Colonic mucosa (tissue), 4 donors: ENCODE results near the gene HECW1. TPM values are rescaled to one million over a fixed set of nuclear protein-coding genes. Genes with fewer than 3 reads are reported as not detected.

Source experiments
- DNase-seq: peaks from one replicate; pipeline ENCODE4 v3.0.0-alpha.2; 2020
- H3K27ac ChIP-seq: fragments of 200-600 bp; one replicate; pipeline ENCODE4 v1.8.0; 2021
- H3K27me3 ChIP-seq: fragments of 200-600 bp; one replicate; pipeline ENCODE4 v1.8.0; 2021
- H3K36me3 ChIP-seq: fragments of 200-600 bp; one replicate; pipeline ENCODE4 v1.8.0; 2021
- H3K4me1 ChIP-seq: fragments of 200-600 bp; one replicate; pipeline ENCODE4 v1.8.0; 2021; ENCODE audit warnings: mild to moderate bottlenecking
- H3K4me3 ChIP-seq: fragments of 200-600 bp; one replicate; pipeline ENCODE4 v1.8.0; 2021
- H3K9ac ChIP-seq, 2 donors: one replicate each; pipeline ENCODE4 v1.7.0; 2013; ENCODE audit warnings: control low read depth in 2 of 2, low read depth in 2 of 2, low read length in 2 of 2
- H3K9me3 ChIP-seq: fragments of 200-600 bp; one replicate; pipeline ENCODE4 v1.8.0; 2021
- CTCF ChIP-seq: fragments of 200-600 bp; IDR thresholded peaks from one replicate; pipeline ENCODE4 v1.8.0; 2022; ENCODE audit warnings: antibody characterized with exemption, mild to moderate bottlenecking
- intact Hi-C: fragments of 100-400 bp; cut with DNase I; formaldehyde crosslinking; loops from one replicate; pipeline ENCODE4 v1.14.1; 2022
- total RNA-seq, 2 donors: library from RNA; stranded (reverse); fragmentation: NEBNext Ultra II Directional in 1 of 2; extraction: Animal tissue kit (Norgen Biotek cat#: 25700) in 1 of 2; gene quantifications; one replicate each; pipeline ENCODE4 v1.2.1, GENCODE V29; 2021
- donor health status: healthy.
- donor health status: DM: no; HTN: no; CAD: no.
- donor health status: DM: no; HTN: no; CAD: no.

HECW1 gene
- total RNA-seq, 2 donors from 2014 or later, result 0.35 to 0.40 TPM

GRCh38 chr7:43486634-43487033 is 374.2 kb downstream of the HECW1 start:
- intact Hi-C loops, result no loop called here
- DNase-seq, result no peak
- Histone ChIP-seq H3K9ac (no peak overlapping the region), H3K36me3 (no peaks in the 10 kb centered on the region), H3K4me1 (no peaks in the 10 kb centered on the region), H3K27ac (no peak overlapping the region), H3K9me3 (no peaks in the 10 kb centered on the region), H3K4me3 (no peak overlapping the region), H3K27me3 (no peaks in the 10 kb centered on the region)
- no peak for TF ChIP-seq CTCF

- intact Hi-C loops, result no loop called here
- H3K9me3 ChIP-seq, result no peaks in the 10 kb centered on the region
- H3K27me3 ChIP-seq, result no peaks in the 10 kb centered on the region
- no peaks in the 10 kb centered on the region for H3K36me3 ChIP-seq
- DNase-seq, result no peak
- no peak overlapping the region for H3K9ac ChIP-seq
- no peak overlapping the region for H3K27ac ChIP-seq
- no peak overlapping the region for H3K4me3 ChIP-seq
- H3K4me1 ChIP-seq, result no peaks in the 10 kb centered on the region
- no peak for TF ChIP-seq CTCF
Observed at GRCh38 chr7:43487731-43488073, 375.3 kb downstream of the HECW1 start.

DNA sequence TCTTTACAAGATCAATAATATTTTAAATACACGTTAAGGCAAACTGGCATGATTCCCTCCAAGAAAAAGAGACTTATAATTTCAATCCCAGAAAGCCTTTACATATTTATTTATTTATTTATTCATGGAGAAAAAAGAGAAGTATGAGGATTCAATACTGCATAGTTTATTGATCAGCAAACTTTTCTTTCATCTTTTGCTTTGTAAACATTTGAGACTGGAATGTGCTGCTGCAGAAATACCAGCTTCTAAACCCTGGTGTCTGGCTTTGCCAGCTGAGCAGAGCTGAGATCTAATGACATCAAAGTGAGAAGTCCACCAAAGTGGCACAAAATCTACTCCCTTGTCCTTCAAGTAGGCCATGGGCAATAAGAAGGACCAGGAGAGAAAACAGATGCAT is 376.8 kb downstream of the HECW1 start:
- DNase-seq, result no peak
- no peak overlapping the region for H3K27ac ChIP-seq
- H3K36me3 ChIP-seq, result no peaks in the 10 kb centered on the region
- no peaks in the 10 kb centered on the region for H3K4me1 ChIP-seq
- no peaks in the 10 kb centered on the region for H3K9me3 ChIP-seq
- H3K9ac ChIP-seq, result no peak overlapping the region
- no peak for TF ChIP-seq CTCF
- H3K27me3 ChIP-seq, result no peaks in the 10 kb centered on the region
- H3K4me3 ChIP-seq, result no peak overlapping the region
- intact Hi-C loops, result no loop called here

- no peaks in the 10 kb centered on the region for H3K4me1 ChIP-seq
- H3K27me3 ChIP-seq, result no peaks in the 10 kb centered on the region
- TF ChIP-seq CTCF, result no peak
- intact Hi-C loops, result no loop called here
- H3K9me3 ChIP-seq, result no peaks in the 10 kb centered on the region
- DNase-seq, result no peak
- no peak overlapping the region for H3K4me3 ChIP-seq
- no peak overlapping the region for H3K27ac ChIP-seq
- H3K9ac ChIP-seq, result no peak overlapping the region
- no peaks in the 10 kb centered on the region for H3K36me3 ChIP-seq
Observed at GRCh38 chr7:43490016-43490415, 377.6 kb downstream of the HECW1 start.

GRCh38 chr7:43491123-43491522 is 378.7 kb downstream of the HECW1 start:
- intact Hi-C loops, result no loop called here
- no peak overlapping the region for H3K4me3 ChIP-seq
- H3K9me3 ChIP-seq, result no peaks in the 10 kb centered on the region
- no peaks in the 10 kb centered on the region for H3K27me3 ChIP-seq
- no peak overlapping the region for H3K9ac ChIP-seq
- no peaks in the 10 kb centered on the region for H3K4me1 ChIP-seq
- TF ChIP-seq CTCF, result no peak
- no peak for DNase-seq
- no peaks in the 10 kb centered on the region for H3K36me3 ChIP-seq
- H3K27ac ChIP-seq, result no peak overlapping the region

GRCh38 chr7:43491984-43492383 is 379.5 kb downstream of the HECW1 start:
- H3K27me3 ChIP-seq, result no peaks in the 10 kb centered on the region
- no peak overlapping the region for H3K9ac ChIP-seq
- H3K9me3 ChIP-seq, result no peaks in the 10 kb centered on the region
- intact Hi-C loops, result no loop called here
- no peak for TF ChIP-seq CTCF
- no peak for DNase-seq
- H3K4me3 ChIP-seq, result no peak overlapping the region
- no peak overlapping the region for H3K27ac ChIP-seq
- H3K36me3 ChIP-seq, result no peaks in the 10 kb centered on the region
- H3K4me1 ChIP-seq, result no peaks in the 10 kb centered on the region
